Peyer's patch (tissue), 4 donors: Measurements from ENCODE around the gene MAP4K5. TPM values are rescaled to one million over a fixed set of nuclear protein-coding genes. Genes with fewer than 3 reads are reported as not detected.
"Not testable (repeated sequence)": the region's sequence is repeated elsewhere in the genome, so short reads cannot be mapped to it uniquely, and the experiment has no call there.

Source experiments
- DNase-seq, 3 donors: peaks; one replicate each; pipeline ENCODE4 v3.0.0-alpha.2; 2017 to 2019
- H3K27ac ChIP-seq, 4 donors: fragments of 200-600 bp; sonication (generic); one replicate each; pipeline ENCODE4 v1.5.1; 2016 to 2019
- H3K27me3 ChIP-seq, 2 donors: fragments of 200-600 bp; sonication (generic); one replicate each; pipeline ENCODE4 v1.5.1; 2019
- H3K36me3 ChIP-seq, 3 donors: fragments of 200-600 bp; sonication (generic); one replicate each; pipeline ENCODE4 v1.5.1; 2016 to 2019
- H3K4me1 ChIP-seq, 4 donors: fragments of 200-600 bp; sonication (generic); one replicate each; pipeline ENCODE4 v1.5.1; 2016 to 2019
- H3K4me3 ChIP-seq, 4 donors: fragments of 200-600 bp; sonication (generic); 1 replicate in 3 of 4; 2 replicates in 1 of 4; pipeline ENCODE4 v1.5.1; 2016 to 2019; ENCODE audit warnings: mild to moderate bottlenecking in 1 of 4
- H3K9me3 ChIP-seq, 4 donors: fragments of 200-600 bp; sonication (generic); one replicate each; pipeline ENCODE4 v1.5.1; 2016 to 2019; ENCODE audit warnings: mild to moderate bottlenecking in 1 of 4
- POLR2A ChIP-seq, 2 donors: fragments of 450-650 bp; IDR thresholded peaks; one replicate each; pipeline ENCODE4 v1.5.1; 2017; ENCODE audit warnings: antibody characterized with exemption in 2 of 2, mild to moderate bottlenecking in 2 of 2, moderate library complexity in 2 of 2
- total RNA-seq, 4 donors: library from RNA; depleted of rRNA; stranded (reverse); fragments of >200 nt; gene quantifications; one replicate each; pipeline ENCODE4 v1.1.0, GENCODE V29; 2016
- TF ChIP-seq, protein P1 (sequence below), 6 experiments: fragments of 450-650 bp in 4 of 6; fragments of 200-600 bp in 2 of 6; sonication (generic) in 1 of 6; IDR thresholded peaks; one replicate each; pipeline ENCODE4 v1.5.1; 2017 to 2019; ENCODE audit warnings: antibody characterized with exemption in 6 of 6, mild to moderate bottlenecking in 3 of 6, moderate library complexity in 1 of 6

MAP4K5 gene
- total RNA-seq, 4 donors from 2014 or later, result 47.1 to 123 (median 78.4) TPM

DNA sequence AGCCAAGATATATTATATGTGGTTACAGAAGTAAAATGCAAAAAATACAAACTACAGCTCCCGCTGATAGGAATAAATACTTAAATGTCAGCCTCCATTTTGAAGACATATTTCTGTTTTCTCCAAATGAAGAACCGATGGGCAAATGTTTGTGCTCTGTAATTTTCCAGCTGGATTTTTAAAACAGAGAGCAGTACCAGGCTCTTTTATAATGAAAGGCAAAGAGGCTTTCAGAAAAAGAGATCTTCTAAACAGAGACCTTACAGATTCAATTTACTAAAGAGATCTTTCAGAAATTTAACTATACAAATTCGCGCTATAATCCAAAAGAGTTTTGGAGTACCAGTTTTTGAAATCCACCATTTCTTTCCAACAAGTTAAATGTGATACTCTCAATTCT, 19.9 kb downstream of the MAP4K5 start:
- TF ChIP-seq POLR2A (IDR thresholded peaks at IDR 0.05), result no peak
- TF ChIP-seq, protein P1, sequence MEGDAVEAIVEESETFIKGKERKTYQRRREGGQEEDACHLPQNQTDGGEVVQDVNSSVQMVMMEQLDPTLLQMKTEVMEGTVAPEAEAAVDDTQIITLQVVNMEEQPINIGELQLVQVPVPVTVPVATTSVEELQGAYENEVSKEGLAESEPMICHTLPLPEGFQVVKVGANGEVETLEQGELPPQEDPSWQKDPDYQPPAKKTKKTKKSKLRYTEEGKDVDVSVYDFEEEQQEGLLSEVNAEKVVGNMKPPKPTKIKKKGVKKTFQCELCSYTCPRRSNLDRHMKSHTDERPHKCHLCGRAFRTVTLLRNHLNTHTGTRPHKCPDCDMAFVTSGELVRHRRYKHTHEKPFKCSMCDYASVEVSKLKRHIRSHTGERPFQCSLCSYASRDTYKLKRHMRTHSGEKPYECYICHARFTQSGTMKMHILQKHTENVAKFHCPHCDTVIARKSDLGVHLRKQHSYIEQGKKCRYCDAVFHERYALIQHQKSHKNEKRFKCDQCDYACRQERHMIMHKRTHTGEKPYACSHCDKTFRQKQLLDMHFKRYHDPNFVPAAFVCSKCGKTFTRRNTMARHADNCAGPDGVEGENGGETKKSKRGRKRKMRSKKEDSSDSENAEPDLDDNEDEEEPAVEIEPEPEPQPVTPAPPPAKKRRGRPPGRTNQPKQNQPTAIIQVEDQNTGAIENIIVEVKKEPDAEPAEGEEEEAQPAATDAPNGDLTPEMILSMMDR (IDR thresholded peaks at IDR 0.05), result no peak
- Histone ChIP-seq H3K27me3 (no peaks in the 10 kb centered on the region), H3K36me3 (no peaks in the 10 kb centered on the region), H3K9me3 (no peaks in the 10 kb centered on the region), H3K4me1 (no peaks in the 10 kb centered on the region), H3K4me3 (no peak overlapping the region), H3K27ac (no peak overlapping the region)
- no peak for DNase-seq

DNA sequence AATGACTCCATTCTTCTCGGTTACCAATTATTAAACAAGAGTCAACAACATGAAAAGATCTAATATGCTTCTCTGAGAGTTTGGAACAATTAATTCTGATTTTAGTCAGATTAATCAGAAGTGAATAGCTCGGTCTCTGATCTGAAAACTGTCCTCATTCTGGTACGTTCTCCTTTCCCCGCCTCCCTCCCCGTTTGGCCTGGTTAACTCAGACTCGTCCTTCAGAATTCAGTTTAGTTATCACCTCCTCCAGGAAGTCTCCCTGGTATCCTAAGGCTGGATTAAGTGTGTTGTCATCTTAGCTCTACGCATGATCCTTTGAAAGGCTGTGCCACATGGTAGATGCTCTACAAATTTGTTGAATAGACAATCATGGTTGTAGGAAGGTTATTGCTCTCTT, 22.2 kb downstream of the MAP4K5 start:
- Histone ChIP-seq H3K27ac (no peak overlapping the region), H3K27me3 (no peaks in the 10 kb centered on the region), H3K4me1 (no peaks in the 10 kb centered on the region), H3K36me3 (no peaks in the 10 kb centered on the region), H3K9me3 (no peaks in the 10 kb centered on the region), H3K4me3 (no peak overlapping the region)
- TF ChIP-seq, protein P1 (IDR thresholded peaks at IDR 0.05), result no peak
- no peak for TF ChIP-seq POLR2A (IDR thresholded peaks at IDR 0.05)
- no peak for DNase-seq

DNA sequence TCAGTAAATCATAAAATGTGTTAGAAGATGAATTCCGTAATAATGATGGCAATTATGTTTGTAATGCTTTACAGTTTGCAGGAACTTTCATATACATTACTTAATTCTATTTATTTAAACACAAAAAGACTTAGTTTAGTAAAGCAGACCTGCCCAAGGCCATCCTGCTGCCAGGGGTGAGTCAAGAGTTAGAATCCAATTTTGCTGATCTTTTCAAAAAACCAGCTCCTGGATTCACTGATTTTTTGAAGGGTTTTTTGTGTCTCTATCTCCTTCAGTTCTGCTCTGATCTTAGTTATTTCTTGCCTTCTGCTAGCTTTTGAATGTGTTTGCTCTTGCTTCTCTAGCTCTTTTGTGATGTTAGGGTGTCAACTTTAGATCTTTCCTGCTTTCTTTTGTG, 25.3 kb downstream of the MAP4K5 start:
- H3K9me3 ChIP-seq, H3K27ac ChIP-seq, H3K27me3 ChIP-seq, H3K4me1 ChIP-seq, H3K36me3 ChIP-seq, H3K4me3 ChIP-seq, DNase-seq: not testable (repeated sequence)

DNA sequence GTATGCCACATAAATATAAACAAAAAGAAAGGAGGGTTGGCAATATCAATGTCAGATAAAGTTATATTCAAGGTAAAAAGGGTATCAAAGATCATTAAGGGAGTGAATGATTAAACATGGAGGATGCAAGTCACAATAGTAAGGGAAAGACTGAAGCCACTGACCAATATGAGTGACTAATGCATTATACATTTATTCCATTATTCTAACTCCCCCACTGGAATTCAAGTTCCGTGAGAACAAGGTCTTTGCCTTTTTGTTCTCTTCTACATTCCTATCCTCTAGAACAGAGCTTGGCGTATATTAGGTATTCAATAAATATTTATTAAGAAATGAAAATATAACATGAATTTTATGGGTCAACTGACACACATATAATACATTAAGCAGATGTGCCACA, 30.7 kb downstream of the MAP4K5 start:
- Histone ChIP-seq H3K4me1 (no peaks in the 10 kb centered on the region), H3K36me3 (peaks cover 0 to 4% (median 0%) of the 10 kb centered on the region in 3 donors), H3K27me3 (no peaks in the 10 kb centered on the region), H3K27ac (no peak overlapping the region), H3K9me3 (no peaks in the 10 kb centered on the region), H3K4me3 (no peak overlapping the region)
- TF ChIP-seq, protein P1 (IDR thresholded peaks at IDR 0.05), result no peak
- TF ChIP-seq POLR2A (IDR thresholded peaks at IDR 0.05), result no peak
- no peak for DNase-seq

DNA sequence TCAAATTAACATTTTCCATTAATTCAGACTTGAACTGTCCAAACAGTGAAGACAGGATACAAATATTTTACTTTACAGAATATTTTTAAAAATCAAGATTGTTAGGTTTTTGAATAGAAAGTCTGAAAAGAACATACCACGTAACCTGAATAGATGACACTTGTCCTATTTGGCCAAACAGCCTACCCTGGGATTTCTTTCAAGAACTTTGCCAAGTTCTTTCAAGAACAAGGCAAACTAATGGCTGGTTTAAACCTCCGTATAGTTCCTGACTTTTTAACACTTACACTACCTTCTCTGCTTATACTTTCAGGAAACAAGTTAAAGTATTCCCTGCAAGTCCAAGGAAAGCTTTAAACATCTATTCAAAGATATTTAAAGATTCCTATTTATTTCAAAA, 35.0 kb downstream of the MAP4K5 start:
- no peaks in the 10 kb centered on the region for H3K4me1 ChIP-seq
- no peaks in the 10 kb centered on the region for H3K27me3 ChIP-seq
- no peaks in the 10 kb centered on the region for H3K36me3 ChIP-seq
- H3K9me3 ChIP-seq, result no peaks in the 10 kb centered on the region
- no peak overlapping the region for H3K4me3 ChIP-seq
- no peak overlapping the region for H3K27ac ChIP-seq
- TF ChIP-seq POLR2A (IDR thresholded peaks at IDR 0.05), result no peak
- TF ChIP-seq, protein P1 (IDR thresholded peaks at IDR 0.05), result no peak
- DNase-seq, result no peak

DNA sequence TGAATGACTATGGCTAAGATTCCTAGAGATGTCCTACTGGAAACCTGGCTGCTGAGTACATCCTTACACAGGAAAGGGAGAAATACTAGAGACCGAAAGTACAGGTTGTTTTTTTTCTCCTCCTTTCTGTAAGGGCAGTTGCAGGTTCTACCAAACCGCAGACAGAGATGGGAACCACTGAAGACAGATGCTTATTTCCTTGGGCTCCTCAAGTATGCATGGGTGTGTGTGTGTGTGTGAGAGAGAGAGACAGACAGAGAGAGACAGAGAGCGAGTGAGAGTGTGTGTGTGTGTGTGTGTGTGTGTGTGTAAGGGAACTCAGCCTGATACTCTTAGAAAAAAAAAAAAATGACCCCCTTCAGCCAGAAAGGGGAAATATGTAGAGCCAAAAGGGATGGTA, 42.5 kb downstream of the MAP4K5 start:
- Histone ChIP-seq H3K4me3 (no peak overlapping the region), H3K36me3 (no peaks in the 10 kb centered on the region)

More for the DNA sequence above, 42.5 kb downstream of the MAP4K5 start:
- Histone ChIP-seq H3K4me1 (no peaks in the 10 kb centered on the region), H3K9me3 (no peaks in the 10 kb centered on the region), H3K27ac (no peak overlapping the region), H3K27me3 (no peaks in the 10 kb centered on the region)
- TF ChIP-seq, protein P1 (IDR thresholded peaks at IDR 0.05), result no peak
- TF ChIP-seq POLR2A (IDR thresholded peaks at IDR 0.05), result no peak
- DNase-seq, result no peak
